Activated T-cell treated with anti-CD3 and anti-CD28 coated beads, Interleukin-2, amount 50 U/mL, for 1 hour (primary cell): Measurements from ENCODE around the gene CADM4.
"Not testable (repeated sequence)": the region's sequence is repeated elsewhere in the genome, so short reads cannot be mapped to it uniquely, and the experiment has no call there.

Experiments used
- DNase-seq: peaks from one replicate; pipeline ENCODE4 v3.0.0-alpha.2; 2020

Gene CADM4

DNA sequence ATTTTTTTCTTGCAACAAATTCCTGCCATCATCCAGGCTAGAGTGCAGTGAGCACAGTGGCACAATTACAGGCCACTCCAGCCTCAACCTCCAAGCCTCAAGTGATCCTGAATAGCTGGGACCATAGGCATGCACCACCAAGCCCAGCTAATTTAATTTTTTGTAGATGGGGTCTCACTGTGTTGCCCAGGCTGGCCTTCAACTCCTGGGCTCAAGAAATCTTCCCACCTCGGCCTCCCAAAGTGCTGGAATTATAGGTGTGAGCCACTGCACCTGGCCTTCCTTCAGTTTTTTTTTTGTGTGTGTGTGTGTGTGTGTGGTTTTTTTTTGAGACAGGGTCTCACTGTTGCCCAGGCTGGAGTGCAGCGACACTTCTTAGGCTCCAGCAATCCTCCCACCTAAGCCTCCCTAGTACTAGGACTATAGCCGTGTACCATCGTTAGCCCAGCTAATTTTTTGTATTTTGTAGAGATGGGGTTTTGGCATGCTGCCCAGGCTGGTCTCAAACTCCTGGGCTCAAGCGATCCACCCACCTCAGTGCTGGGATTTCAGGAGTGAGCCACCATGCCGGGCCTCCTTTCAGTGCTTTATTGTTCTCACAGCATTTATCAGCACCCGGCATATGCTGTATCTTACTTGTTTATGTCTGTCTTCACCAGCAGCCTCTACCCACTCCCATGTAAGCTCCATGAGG lies 33.6 kb downstream of the CADM4 start:
- no peak for DNase-seq

DNA sequence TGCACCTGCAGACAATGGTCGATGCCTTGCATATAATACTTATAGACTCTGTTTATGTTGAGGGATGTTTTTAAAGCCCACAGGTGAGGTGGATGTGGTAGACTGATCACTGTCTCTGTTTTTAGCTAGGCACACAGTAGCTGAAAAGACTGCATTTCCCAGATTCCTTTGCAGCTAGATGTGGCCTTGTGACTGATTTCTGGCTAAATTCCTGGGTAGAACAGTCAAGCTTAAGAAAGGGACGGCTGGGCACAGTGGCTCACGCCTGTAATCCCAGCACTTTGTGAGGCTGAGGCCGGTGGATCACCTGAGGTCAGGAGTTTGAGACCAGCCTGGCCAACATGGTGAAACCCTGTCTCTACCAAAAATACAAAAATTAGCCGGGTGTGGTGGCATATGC lies 39.3 kb downstream of the CADM4 start:
- DNase-seq = not testable (repeated sequence)

- DNase-seq = no peak
Observed at GRCh38 chr19:43599635-43600295, 39.9 kb downstream of the CADM4 start.

- no peak for DNase-seq
Observed at GRCh38 chr19:43598445-43599240, 41.0 kb downstream of the CADM4 start.

- DNase-seq = no peak
Observed at GRCh38 chr19:43597876-43598275, 41.8 kb downstream of the CADM4 start.

GRCh38 chr19:43596842-43597461 lies 42.7 kb downstream of the CADM4 start:
- no peak for DNase-seq

DNA sequence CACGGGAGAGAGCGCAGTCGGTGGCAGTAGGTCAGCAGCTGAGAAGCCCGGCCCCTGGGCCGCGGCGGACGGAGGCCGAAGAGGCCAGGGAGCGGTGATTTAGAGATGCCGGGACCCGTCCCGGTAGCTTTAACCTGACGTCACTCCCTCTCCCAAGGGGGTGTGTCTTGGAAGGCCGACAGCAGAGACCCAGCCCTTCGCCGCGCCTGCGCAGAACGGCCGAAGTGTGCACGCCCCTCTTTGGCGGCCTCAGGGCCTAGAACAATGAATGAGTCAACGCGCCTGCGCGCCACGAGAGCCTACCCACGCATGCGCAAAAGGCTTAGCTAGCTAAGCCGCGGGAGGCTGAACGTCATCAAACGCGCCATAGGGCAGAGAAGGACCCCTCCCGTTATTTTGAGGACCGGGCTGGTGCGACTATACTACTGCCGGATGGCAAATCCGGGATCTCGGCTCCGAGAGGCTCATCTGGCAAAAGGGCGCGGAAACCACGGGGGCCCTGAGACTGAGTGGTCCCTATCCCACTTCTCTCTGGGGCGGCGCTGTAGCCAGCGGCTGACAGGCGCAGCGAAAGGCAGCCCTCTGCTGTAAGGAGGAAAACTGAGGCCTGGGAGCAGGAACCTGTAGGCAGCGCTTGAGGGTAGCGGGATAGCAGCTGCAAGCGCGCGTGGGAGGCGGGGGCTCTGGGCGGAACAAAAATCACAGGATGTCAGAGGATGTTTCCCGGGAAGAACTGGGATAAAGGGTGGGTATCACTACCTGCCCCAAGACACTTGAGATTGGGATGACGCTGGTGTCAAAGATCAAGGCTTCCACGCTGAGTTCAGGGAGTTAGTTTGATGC lies 43.4 kb downstream of the CADM4 start, which contains the start of the genes IRGQ and ZNF576:
Gene IRGQ (minus strand): TSS at position 136 of the 843 bp plus-strand sequence. CDS start 796 bp downstream, outside the sequence.
Gene ZNF576 (plus strand): TSS at position 597 of the 843 bp plus-strand sequence. CDS start 514 bp downstream, outside the sequence.
- DNase-seq = peak; percentile 100

DNA sequence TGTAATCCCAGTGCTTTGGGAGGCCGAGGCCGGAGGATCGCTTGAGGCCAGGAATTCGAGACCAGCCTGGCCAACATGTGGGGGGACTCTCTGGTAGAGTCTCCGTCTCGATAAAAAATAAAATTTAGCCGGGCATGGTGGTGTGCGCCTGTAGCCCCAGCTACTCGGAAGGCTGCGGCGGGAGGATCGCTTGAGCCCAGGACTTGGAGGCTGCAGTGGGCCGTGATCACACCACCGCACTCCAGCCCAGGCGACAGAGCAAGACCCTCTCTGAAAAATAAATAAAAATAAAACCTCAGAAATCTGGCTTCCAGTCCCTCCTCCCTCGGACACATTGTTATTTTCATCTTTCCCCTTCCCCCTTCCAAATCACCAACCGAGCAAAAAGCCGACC lies 44.0 kb downstream of the CADM4 start:
- DNase-seq = no peak

DNA sequence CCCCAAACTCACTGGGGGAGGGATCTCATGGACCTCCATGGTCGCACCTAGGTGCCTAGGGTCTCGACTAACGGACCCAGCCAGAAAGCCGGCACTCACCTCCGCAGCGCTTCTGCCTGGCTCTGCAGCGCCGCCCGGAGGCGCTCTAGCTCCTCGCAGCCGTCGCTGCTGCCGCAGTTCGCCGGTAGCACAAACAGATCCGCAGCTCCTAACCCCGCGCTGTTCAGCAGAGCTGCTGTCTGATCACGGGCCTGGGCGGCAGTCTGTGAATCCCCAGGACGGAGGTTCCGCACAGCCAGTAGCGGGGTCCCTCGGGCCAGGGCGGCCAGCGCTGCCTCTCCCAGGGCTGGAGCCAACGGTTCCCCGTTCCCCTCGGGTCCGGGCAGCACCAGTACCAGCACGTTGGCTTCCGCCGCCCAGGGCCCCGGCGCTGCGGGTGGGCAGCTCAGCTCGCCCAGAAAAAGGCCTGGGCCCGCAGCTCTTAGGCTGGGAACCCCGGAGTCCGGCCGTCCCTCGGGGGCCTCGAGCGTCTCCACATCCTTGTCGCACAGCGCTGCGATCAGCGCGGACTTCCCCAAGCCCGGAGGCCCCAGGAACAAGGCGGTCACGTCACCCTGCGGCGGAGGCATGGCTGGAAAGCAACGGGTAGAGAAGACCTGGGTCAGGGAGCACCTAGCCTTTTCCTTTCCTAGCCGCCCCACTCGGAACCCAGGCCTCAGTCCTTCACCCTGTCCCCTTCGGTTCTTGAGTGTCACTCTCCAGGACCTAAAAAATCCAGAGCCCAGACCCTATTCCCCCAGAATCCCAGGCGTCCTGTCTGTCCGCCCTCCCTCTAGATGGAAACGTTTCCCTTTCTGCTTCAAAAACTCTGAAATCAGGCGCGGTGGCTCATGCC lies 44.7 kb downstream of the CADM4 start:
- peak; percentile 78 for DNase-seq

DNA sequence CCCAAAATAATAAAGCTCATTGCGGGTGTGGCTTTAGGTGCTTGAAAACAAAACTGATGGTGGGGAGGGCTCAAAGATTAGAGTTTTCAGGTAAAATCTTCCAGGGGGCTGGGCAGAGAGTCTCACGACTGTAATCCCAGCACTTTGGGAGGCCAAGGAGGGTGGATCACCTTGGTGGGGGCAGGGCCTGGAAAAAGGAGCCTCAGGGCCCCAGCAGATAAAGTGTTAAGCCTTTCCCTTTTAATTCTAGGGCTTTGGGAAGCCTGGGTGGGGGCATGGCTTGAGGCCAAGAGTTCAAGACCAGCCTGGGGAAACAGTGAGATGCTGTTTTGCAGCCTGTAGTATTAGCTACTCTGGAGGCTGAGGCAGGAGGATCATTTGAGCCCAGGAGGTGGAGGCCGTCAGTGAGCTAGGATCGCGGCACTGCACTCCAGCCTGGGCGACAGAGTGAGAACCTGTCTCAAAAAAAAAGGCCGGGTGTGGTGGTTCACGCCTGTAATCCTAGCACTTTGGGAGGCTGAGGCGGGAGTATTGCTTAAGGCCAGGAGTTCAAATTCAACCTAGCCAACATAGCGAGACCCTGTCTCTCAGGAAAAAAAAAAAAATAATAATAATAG lies 45.5 kb downstream of the CADM4 start:
- DNase-seq = no peak

- DNase-seq = no peak
Observed at GRCh38 chr19:43592800-43593350, 46.8 kb downstream of the CADM4 start.

GRCh38 chr19:43591904-43592772 lies 47.5 kb downstream of the CADM4 start:
- DNase-seq = no peak

DNA sequence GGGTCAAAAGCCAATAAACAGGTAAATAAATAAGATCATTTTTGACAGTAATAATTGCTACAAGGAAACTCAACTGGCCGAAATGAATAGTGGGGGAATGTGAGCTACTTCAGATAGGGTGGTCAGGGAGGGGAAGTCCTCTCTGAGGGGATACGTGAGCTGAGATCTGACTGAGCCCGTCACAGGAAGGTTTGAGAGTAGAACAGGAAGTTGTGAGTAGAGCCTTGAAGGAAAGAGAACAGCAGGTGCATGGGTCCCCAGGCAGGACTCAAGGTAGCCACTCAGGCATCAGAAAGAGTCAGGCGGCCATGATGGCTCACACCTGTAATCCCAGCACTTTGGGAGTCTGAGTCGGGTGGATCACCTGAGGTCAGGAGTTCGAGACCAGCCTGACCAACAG lies 50.0 kb downstream of the CADM4 start:
- no peak for DNase-seq

DNA sequence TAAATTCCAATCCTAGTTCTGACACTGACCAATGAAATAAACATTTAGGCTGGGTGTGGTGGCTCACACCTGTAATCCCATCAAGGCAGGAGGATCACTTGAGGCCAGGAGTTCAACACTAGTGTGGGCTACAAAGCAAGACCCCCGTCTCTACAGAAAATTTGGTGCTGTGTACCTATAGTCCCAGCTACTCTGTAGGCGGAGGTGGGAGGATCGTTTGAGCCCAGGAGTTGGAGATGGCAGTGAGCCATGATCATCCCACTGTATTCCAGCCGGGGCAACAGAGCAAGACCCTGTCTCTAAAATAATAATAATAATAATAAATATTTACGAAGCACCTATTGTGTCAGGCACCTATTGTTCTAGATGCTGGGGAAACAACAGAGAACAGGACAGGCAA lies 50.4 kb downstream of the CADM4 start:
- no peak for DNase-seq

- DNase-seq = not testable (repeated sequence)
Observed at GRCh38 chr19:43587029-43587428, 52.6 kb downstream of the CADM4 start.

- no peak for DNase-seq
Observed at GRCh38 chr19:43586346-43586745, 53.3 kb downstream of the CADM4 start.

DNA sequence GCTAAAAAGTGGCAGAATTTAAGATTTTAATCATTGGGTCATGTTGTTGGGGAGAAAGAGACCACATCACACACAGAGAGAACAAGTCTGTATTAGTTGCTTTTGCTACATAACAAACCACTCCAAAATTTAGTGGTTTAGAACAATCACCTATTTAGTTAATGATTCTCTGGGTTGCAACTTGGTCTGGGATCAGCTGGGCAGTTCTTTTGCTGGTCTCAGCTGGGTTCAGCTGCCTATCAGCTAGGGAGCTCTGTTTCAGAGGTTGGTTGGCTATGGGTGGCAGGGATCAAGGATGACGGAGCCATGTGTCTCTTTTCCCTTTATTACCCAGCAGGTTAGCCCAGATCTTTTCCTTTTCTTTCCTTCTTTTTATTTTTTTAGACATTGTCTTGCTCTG lies 55.2 kb downstream of the CADM4 start:
- no peak for DNase-seq

- no peak for DNase-seq
Observed at GRCh38 chr19:43582495-43582894, 57.2 kb downstream of the CADM4 start.

GRCh38 chr19:43581467-43581866 lies 58.2 kb downstream of the CADM4 start:
- no peak for DNase-seq
